KMS-11 (cell line): ENCODE measurements around the gene CORO7.

Source experiments
- H2AFZ ChIP-seq: fragments of 200-600 bp; sonication (generic); 2 replicates; pipeline ENCODE4 v1.6.1; 2016; ENCODE audit warnings: antibody characterized with exemption, mixed run types, low read depth
- H3K27ac ChIP-seq: fragments of 200-600 bp; sonication (generic); 2 replicates; pipeline ENCODE4 v1.6.1; 2016; ENCODE audit warnings: mild to moderate bottlenecking, mixed run types
- H3K27me3 ChIP-seq: fragments of 200-600 bp; sonication (generic); 2 replicates; pipeline ENCODE4 v1.6.1; 2017; ENCODE audit warnings: mild to moderate bottlenecking, low read depth, mixed run types, moderate library complexity; ENCODE audit not compliant: insufficient read depth
- H3K36me3 ChIP-seq: fragments of 200-600 bp; sonication (generic); 2 replicates; pipeline ENCODE4 v1.6.1; 2017; ENCODE audit warnings: mild to moderate bottlenecking, mixed run types; ENCODE audit not compliant: insufficient read depth
- H3K4me1 ChIP-seq: fragments of 200-600 bp; sonication (generic); 2 replicates; pipeline ENCODE4 v1.6.1; 2016; ENCODE audit warnings: mild to moderate bottlenecking, low read depth, mixed run types; ENCODE audit not compliant: poor library complexity, severe bottlenecking
- H3K4me2 ChIP-seq: fragments of 200-600 bp; sonication (generic); 2 replicates; pipeline ENCODE4 v1.7.0; 2016; ENCODE audit warnings: mild to moderate bottlenecking, mixed run types
- H3K4me3 ChIP-seq: fragments of 200-600 bp; sonication (generic); IDR thresholded peaks from 2 replicates; pipeline ENCODE4 v1.6.1; 2017; ENCODE audit warnings: low read depth, low read length, mixed read lengths; ENCODE audit not compliant: insufficient read depth
- H3K79me2 ChIP-seq: fragments of 200-600 bp; sonication (generic); 2 replicates; pipeline ENCODE4 v1.6.1; 2016; ENCODE audit warnings: low read depth, mixed run types; ENCODE audit not compliant: insufficient read depth
- H3K9ac ChIP-seq: fragments of 200-600 bp; sonication (generic); 2 replicates; pipeline ENCODE4 v1.6.1; 2016; ENCODE audit warnings: mild to moderate bottlenecking, mixed run types
- H4K20me1 ChIP-seq: fragments of 200-600 bp; sonication (generic); 2 replicates; pipeline ENCODE4 v1.6.1; 2016; ENCODE audit warnings: mild to moderate bottlenecking, mixed run types; ENCODE audit not compliant: insufficient read depth
- CTCF ChIP-seq: fragments of 200-600 bp; sonication (generic); conservative IDR thresholded peaks from 2 replicates; pipeline ENCODE4 v1.6.1; 2017; ENCODE audit warnings: low read depth, mild to moderate bottlenecking, antibody characterized with exemption, low read length, moderate library complexity, mixed read lengths

CORO7 gene

GRCh38 chr16:4385789-4386450, 30.5 kb downstream of the CORO7 start:
- no peaks in the 10 kb centered on the region for H4K20me1 ChIP-seq
- no peaks in the 10 kb centered on the region for H3K27me3 ChIP-seq
- no peaks in the 10 kb centered on the region; the same call in 1 of the 2 replicates for H3K79me2 ChIP-seq
- no peak overlapping the region for H3K4me2 ChIP-seq
- H2AFZ ChIP-seq = no peak overlapping the region
- H3K27ac ChIP-seq = no peak overlapping the region
- no peaks in the 10 kb centered on the region for H3K36me3 ChIP-seq
- H3K4me1 ChIP-seq = no peaks in the 10 kb centered on the region
- TF ChIP-seq CTCF = no peak
- H3K4me3 ChIP-seq = no peak overlapping the region
- H3K9ac ChIP-seq = no peak overlapping the region

- H4K20me1 ChIP-seq = no peaks in the 10 kb centered on the region
Measured at GRCh38 chr16:4385066-4385788, 31.2 kb downstream of the CORO7 start.

GRCh38 chr16:4384509-4384942, 31.9 kb downstream of the CORO7 start:
- H3K4me3 ChIP-seq = no peak overlapping the region
- H3K4me2 ChIP-seq = no peak overlapping the region
- H3K27ac ChIP-seq = no peak overlapping the region
- H4K20me1 ChIP-seq = no peaks in the 10 kb centered on the region
- no peak overlapping the region for H3K9ac ChIP-seq
- TF ChIP-seq CTCF = no peak
- H3K4me1 ChIP-seq = no peaks in the 10 kb centered on the region
- no peaks in the 10 kb centered on the region for H3K36me3 ChIP-seq
- no peaks in the 10 kb centered on the region; the same call in 1 of the 2 replicates for H3K79me2 ChIP-seq
- H3K27me3 ChIP-seq = no peaks in the 10 kb centered on the region
- no peak overlapping the region for H2AFZ ChIP-seq

More at GRCh38 chr16:4385066-4385788, 31.2 kb downstream of the CORO7 start:
- no peaks in the 10 kb centered on the region; the same call in 1 of the 2 replicates for H3K79me2 ChIP-seq
- no peak overlapping the region for H3K9ac ChIP-seq
- H3K4me3 ChIP-seq = no peak overlapping the region
- H2AFZ ChIP-seq = no peak overlapping the region
- no peaks in the 10 kb centered on the region for H3K27me3 ChIP-seq
- H3K4me2 ChIP-seq = no peak overlapping the region
- no peak overlapping the region for H3K27ac ChIP-seq
- H3K4me1 ChIP-seq = no peaks in the 10 kb centered on the region
- no peaks in the 10 kb centered on the region for H3K36me3 ChIP-seq
- TF ChIP-seq CTCF = no peak

GRCh38 chr16:4383591-4384444, 32.6 kb downstream of the CORO7 start:
- no peak overlapping the region for H2AFZ ChIP-seq
- H3K4me1 ChIP-seq = no peaks in the 10 kb centered on the region
- no peak overlapping the region for H3K4me3 ChIP-seq
- no peaks in the 10 kb centered on the region for H3K36me3 ChIP-seq
- H3K27ac ChIP-seq = no peak overlapping the region
- H3K27me3 ChIP-seq = no peaks in the 10 kb centered on the region
- no peaks in the 10 kb centered on the region for H4K20me1 ChIP-seq
- no peak overlapping the region for H3K4me2 ChIP-seq
- H3K9ac ChIP-seq = no peak overlapping the region
- H3K79me2 ChIP-seq = no peaks in the 10 kb centered on the region; the same call in 1 of the 2 replicates
- no peak for TF ChIP-seq CTCF
